HG02970 (cell line): ENCODE data around the gene MCOLN1.
"Not testable (repeated sequence)": the region's sequence is repeated elsewhere in the genome, so short reads cannot be mapped to it uniquely, and the experiment has no call there.

ENCODE experiments used
- ATAC-seq: cut with Tn5 transposase; IDR thresholded peaks from one replicate; pipeline ENCODE4 v1.9.1; 2021; ENCODE audit warnings: mild to moderate bottlenecking, moderate library complexity, moderate number of reproducible peaks; ENCODE audit not compliant: unreplicated experiment, low FRiP score

MCOLN1 gene

DNA sequence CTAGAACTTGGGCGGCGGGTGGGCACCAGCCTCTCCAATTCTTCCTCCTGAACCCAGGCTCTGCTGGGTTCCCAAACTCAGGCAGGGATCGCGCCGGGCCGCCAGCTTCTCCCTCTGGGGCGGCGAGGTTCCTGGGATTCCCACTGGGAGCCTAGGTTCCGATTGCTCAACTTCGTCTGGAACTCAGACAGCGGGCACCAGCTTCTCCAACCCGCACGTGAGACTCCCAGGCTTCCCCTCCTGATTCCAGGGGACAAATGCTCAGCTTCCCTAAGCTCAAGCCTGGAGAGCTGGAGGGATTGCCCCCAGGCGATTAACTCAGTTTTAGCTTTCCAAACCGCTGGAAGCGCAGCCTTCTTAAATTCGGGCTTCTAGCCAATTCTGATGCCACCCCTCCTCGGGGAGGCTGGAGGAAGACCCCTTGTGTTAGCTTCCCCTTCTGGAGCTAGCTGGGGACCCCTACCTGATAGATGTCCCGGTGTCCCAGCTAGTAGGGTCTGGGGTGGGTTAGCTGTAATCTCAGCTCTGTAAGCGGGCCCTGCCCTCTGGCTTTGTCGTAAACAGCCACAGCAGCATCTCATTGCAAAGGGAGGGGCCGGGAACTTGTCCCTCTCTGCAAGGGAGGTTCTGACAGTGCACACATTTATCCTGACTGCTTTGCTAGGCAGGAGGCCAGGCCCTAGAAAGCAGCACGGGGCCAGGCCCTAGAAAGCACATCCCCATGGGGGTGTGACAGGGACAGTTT is 671 bp downstream of the MCOLN1 start:
- ATAC-seq: no peak

DNA sequence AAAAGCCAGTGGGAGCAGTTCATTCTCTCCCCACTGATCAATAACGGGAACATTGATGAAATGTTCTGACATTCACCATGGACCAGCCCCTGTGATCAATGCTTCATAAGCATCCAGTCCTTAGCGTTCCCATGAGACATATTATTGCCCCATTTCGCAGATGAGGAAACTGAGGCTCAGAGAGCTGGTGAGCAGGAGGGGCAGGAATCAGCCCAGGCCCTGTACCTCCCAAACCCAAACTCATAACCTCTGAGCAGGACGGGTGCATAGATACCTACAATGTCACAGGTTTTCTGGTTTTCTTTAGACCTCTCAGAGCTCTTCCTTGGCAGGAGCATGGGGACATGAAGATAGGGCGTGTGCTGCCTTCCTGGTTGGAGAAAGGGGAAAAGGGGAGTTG is 2.1 kb downstream of the MCOLN1 start:
- ATAC-seq: no peak

GRCh38 chr19:7524992-7525739 is 2.7 kb downstream of the MCOLN1 start:
- ATAC-seq: no peak

- no peak for ATAC-seq
Measured at GRCh38 chr19:7526059-7526929, 3.9 kb downstream of the MCOLN1 start.

- no peak for ATAC-seq
Measured at GRCh38 chr19:7527516-7528191, 5.2 kb downstream of the MCOLN1 start.

- no peak for ATAC-seq
Measured at GRCh38 chr19:7528192-7528519, 5.7 kb downstream of the MCOLN1 start.

- ATAC-seq: no peak
Measured at GRCh38 chr19:7528522-7529245, 6.3 kb downstream of the MCOLN1 start.

- ATAC-seq: no peak
Measured at GRCh38 chr19:7529246-7529600, 6.8 kb downstream of the MCOLN1 start.

DNA sequence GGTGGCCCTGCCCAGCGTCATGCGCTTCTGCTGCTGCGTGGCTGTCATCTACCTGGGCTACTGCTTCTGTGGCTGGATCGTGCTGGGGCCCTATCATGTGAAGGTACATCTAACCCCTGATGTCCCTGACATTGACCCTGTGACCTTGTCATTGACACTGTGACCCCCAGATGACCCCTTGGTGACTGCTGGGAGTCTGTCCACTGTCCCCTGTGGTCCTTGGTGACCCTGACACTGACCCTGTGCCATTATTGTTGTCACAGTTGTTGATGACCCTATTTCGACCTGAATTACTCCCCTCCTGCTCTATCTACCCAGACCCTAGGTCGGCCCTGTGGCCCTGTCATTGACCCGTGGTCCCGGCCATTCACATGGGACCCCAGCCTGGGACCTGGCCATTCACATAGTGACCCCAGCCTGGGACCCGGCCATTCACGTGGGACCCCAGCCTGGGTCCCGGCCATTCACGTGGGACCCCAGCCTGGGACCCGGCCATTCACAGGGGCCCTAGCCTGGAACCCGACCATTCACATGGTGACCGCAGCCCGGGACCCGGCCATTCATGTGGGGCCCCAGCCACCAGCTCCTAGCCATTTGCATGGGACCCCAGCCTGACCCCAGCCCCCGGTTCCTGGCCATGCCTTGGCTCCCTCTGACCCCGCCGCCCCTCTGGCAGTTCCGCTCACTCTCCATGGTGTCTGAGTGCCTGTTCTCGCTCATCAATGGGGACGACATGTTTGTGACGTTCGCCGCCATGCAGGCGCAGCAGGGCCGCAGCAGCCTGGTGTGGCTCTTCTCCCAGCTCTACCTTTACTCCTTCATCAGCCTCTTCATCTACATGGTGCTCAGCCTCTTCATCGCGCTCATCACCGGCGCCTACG is 7.4 kb downstream of the MCOLN1 start:
- no peak for ATAC-seq

- ATAC-seq: no peak
Measured at GRCh38 chr19:7533281-7533885, 11.0 kb downstream of the MCOLN1 start.

DNA sequence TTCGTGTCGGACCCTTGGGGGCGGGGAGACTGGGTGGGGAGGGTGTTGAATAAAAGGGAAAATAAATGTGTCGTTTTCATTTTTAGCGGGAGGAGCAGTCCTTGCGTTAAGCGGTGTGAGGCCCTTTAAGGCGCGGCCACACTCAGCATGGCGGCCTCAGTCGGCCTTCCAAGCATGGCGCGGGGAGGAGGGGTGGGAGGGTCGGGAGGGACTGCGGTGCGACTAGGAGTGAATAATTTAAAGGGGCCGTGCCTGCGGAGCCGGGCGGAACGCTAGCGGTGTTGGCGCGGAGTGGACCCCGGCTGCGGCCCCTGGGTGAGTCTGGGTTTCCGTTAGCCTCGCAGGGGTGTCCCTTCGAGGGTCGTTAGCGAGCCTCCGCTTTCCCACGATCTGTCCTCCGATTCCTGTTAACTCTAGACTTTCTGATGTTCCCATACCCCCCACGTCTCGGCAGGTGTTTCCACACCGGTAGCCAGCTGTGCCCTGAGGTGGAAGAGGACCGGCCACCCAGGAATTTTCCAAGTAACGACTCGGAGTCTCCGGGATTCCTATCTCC is 11.6 kb downstream of the MCOLN1 start:
- no peak for ATAC-seq

DNA sequence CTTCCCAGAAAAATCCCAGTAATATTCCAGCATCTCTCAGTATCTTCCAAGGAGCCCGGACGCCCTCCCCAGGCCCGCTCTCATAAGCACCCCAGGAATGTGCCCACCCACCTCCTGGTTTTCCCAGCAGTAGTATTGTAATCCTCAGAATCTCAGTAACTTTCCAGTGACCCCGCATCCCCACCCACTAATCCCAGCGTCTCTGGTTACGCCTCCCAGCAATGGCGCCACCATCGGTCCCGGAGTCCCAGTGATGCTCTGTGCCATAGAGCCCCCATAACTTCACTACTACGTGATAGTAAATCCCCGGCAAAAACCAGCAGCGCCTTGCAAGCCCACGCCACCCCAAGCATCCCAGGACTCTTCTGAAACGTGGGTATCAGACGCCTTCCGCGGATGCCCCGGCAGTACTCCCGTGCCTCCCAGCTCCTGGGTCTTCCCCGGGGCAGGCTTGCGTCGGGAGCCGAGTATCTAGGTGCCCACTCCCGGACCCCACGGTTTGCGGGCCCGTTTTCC is 12.2 kb downstream of the MCOLN1 start:
- no peak for ATAC-seq

DNA sequence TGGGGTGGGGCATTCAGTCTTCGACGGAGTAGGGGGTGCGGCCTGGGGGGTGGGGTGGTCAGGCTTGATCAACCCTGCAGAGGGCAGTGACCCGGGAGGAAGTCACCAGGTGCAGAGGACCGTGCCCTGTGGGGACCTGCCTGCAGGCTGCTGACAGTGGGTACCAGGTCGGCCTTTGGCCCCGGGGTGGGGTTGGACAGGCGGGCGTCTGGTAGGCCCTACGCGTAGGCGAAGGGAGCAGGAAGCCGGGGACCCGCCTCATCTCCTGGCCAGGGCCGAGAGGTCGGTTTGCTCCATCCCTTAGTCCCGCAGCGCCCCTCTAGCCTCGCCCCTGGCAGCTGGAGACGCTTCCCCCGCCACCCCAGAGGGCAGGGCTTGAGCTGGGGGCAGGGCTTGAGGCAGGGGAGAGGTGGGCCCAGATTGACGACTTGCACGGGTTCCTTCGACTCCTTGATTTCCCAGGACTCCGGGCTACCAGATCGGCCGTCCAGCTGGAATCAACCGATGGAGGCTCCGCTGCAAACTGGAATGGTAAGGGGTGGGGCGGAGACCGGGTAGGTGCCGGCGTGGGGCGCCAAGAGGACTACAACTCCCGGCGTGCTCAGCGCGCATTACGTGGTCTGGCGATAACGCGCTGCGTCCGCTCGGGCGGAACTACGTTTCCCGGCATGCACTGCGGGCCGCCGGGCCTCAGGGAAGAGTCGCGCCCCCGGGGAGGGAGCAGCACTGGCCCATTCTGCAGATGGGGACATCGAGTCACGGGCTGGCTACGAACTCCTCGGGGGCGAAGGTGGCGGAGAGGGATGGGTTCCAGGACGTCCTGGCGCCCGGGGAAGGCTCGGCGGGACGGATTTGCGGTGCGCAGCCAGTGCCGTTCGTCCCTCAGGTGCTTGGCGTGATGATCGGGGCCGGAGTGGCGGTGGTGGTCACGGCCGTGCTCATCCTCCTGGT is 12.9 kb downstream of the MCOLN1 start, which contains the start of gene PNPLA6:
Gene PNPLA6 (plus strand): TSS at position 671 of the 951 bp plus-strand sequence. CDS start 72 bp downstream, at position 743.
- peak; percentile 73 for ATAC-seq

GRCh38 chr19:7535998-7536695 is 13.7 kb downstream of the MCOLN1 start:
- peak; percentile 10 for ATAC-seq

- not testable (repeated sequence) for ATAC-seq
Measured at GRCh38 chr19:7538990-7539389, 16.6 kb downstream of the MCOLN1 start.

DNA sequence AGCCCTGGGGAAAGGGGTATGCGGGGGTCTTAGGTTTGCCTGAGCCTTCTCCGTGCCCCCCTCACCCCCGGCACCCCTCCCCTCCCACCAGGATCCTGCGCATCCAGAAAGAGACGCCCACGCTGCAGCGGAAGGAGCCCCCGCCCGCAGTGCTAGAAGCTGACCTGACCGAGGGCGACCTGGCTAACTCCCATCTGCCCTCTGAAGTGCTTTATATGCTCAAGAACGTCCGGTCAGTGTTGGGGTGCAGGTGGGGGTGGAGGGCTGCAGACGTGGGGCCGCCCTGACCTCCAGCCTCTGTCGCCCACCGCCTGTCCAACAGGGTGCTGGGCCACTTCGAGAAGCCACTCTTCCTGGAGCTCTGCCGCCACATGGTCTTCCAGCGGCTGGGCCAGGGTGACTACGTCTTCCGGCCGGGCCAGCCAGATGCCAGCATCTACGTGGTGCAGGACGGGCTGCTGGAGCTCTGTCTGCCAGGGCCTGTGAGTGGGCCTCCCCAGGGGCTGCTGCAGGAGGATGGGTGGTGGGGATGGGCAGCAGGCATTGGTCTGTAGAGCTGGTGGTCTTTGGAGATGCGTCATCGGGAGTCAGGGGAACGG is 17.5 kb downstream of the MCOLN1 start:
- ATAC-seq: no peak
